Measurements from ENCODE around the gene SUGCT.

DNA sequence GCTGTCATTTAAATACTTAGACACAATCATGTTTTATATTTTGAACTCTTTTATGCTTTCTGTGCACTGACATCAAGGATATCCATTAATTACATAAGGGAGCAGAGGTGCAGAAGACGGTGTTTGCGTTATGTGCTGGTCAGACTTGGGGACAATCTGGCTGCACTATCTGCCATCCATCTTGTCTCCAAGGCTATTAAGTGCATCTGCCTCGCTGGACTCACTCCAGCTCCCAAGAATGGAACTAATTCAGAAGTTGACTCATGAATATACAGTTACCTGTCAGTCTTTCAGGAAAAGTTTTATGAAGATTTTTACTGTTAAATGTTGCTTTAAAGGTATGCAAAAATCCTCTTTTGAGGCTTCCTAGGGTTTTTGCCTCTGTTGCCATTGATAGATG is 391.0 kb downstream of the SUGCT start:
- no peak for TF ChIP-seq ZNF274 (IDR thresholded peaks at IDR 0.05; ENCODE audit: low read depth, low read length)
- TF ChIP-seq YY1 (IDR thresholded peaks at IDR 0.05; ENCODE audit: insufficient read depth, insufficient read length): no peak
